ENCODE measurements around the gene PHRF1. TPM values are rescaled to one million over a fixed set of nuclear protein-coding genes. Genes with fewer than 3 reads are reported as not detected.

PHRF1 gene
- total RNA-seq, 1 experiment from 2014 or later: 48.9 TPM

DNA sequence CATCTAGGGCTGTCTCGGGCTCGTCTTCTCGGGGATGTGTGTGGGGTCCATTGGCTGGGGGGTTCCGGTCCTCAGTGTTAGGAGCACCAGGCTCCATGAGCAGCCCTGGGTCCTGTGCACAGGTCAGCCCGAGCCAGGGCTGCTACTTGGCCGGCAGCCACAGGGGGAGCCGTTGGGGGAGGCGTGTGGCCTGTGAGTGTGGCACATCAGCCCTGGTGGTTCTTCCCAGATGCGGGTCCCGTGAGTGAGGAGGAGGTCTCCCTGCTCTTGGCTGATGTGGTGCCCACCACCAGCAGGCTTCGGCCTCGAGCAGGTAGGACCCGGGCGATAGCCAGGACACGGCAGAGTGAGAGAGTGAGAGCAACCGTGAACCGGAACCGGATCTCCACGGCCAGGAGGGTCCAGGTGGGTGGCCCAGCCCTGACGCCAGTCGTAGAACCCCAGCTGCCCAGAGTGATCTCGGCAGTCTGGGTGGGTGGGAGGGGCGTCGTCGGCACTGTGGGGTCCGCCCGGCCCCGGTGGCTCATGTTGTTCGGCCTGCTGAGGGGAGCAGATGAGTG, 21.0 kb downstream of the PHRF1 start:
- no CpG with 5 or more reads among the region's 29 CpGs for WGBS (ENCODE audit: extremely low coverage, insufficient read length, low lambda C conversion rate)
- DNase-seq: peak; percentile 69
- no peak overlapping the region for H3K4me2 ChIP-seq (ENCODE audit: insufficient read depth, insufficient read length, low read length)
- H2BK20ac ChIP-seq (ENCODE audit: low read depth, low read length, poor library complexity, severe bottlenecking): no peak overlapping the region
- no peak overlapping the region for H3K23ac ChIP-seq (ENCODE audit: insufficient read length, low read depth, low read length)
- H2BK12ac ChIP-seq (ENCODE audit: insufficient read length, low read depth, low read length): no peak overlapping the region
- H2AFZ ChIP-seq (ENCODE audit: low read length): no peak overlapping the region
- no peak overlapping the region for H3K18ac ChIP-seq (ENCODE audit: insufficient read length, low read depth, low read length)
- no peak overlapping the region for H3K27ac ChIP-seq (ENCODE audit: insufficient read length, low read depth, low read length)
- no peaks in the 10 kb centered on the region for H3K27me3 ChIP-seq (ENCODE audit: insufficient read depth, low read length)
- no peaks in the 10 kb centered on the region for H3K4me1 ChIP-seq (ENCODE audit: insufficient read depth, low read length)
- no peak overlapping the region for H3K4ac ChIP-seq (ENCODE audit: low read depth, low read length)
- H3K79me1 ChIP-seq (ENCODE audit: insufficient read depth, low read depth, low read length, poor library complexity, severe bottlenecking): no peaks in the 10 kb centered on the region
- H2BK15ac ChIP-seq (ENCODE audit: low read depth, low read length): no peak overlapping the region
- H2AK5ac ChIP-seq (ENCODE audit: insufficient read length, low read length): no peak overlapping the region
- H3K23me2 ChIP-seq (ENCODE audit: insufficient read length, low read depth, low read length, poor library complexity, severe bottlenecking): no peaks in the 10 kb centered on the region
- no peak overlapping the region for H4K8ac ChIP-seq (replicated peaks; ENCODE audit: insufficient read length, low read depth, low read length)
- H4K91ac ChIP-seq (ENCODE audit: insufficient read length, low read depth, low read length): no peak overlapping the region
- TF ChIP-seq, protein P1, sequence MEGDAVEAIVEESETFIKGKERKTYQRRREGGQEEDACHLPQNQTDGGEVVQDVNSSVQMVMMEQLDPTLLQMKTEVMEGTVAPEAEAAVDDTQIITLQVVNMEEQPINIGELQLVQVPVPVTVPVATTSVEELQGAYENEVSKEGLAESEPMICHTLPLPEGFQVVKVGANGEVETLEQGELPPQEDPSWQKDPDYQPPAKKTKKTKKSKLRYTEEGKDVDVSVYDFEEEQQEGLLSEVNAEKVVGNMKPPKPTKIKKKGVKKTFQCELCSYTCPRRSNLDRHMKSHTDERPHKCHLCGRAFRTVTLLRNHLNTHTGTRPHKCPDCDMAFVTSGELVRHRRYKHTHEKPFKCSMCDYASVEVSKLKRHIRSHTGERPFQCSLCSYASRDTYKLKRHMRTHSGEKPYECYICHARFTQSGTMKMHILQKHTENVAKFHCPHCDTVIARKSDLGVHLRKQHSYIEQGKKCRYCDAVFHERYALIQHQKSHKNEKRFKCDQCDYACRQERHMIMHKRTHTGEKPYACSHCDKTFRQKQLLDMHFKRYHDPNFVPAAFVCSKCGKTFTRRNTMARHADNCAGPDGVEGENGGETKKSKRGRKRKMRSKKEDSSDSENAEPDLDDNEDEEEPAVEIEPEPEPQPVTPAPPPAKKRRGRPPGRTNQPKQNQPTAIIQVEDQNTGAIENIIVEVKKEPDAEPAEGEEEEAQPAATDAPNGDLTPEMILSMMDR (conservative IDR thresholded peaks at IDR 0.05): peak; percentile 62
- H3T11ph ChIP-seq (ENCODE audit: low read length): no peak overlapping the region
- no peak overlapping the region for H2BK120ac ChIP-seq (ENCODE audit: low read depth, low read length, poor library complexity, severe bottlenecking)
- H3K4me1 Mint-ChIP-seq: no peaks in the 10 kb centered on the region
- no peaks in the 10 kb centered on the region; a peak in 1 of 5 replicates for H3K9me3 Mint-ChIP-seq
- no peak overlapping the region for H3K56ac ChIP-seq (ENCODE audit: insufficient read length, low read depth, low read length)
- no peak overlapping the region; a peak in 2 of 5 replicates for H3K4me3 Mint-ChIP-seq
- H3K36me3 Mint-ChIP-seq (ENCODE audit: insufficient read depth in 1 of 3, low read depth in 3 of 3): peaks cover 52 to 84% (median 79%) of the 10 kb centered on the region in 3 experiments
- no peaks in the 10 kb centered on the region for H3K79me2 ChIP-seq (ENCODE audit: insufficient read depth, low read length)
- 0 out of 2 replicates have a peak, but pooled peaks cover 2% of the 10 kb centered on the region for H3K27me3 Mint-ChIP-seq (ENCODE audit: low read depth)
- no peak overlapping the region for H4K5ac ChIP-seq (ENCODE audit: insufficient read length, low read depth, low read length)
- H3K14ac ChIP-seq (ENCODE audit: insufficient read depth, low read length): no peak overlapping the region; the same call in 1 of the 2 replicates
- peak overlapping the region; percentile 90 to 93 (median 91); a peak in 5 of 7 replicates for H3K27ac Mint-ChIP-seq
- no peak overlapping the region for H2BK5ac ChIP-seq (ENCODE audit: insufficient read length, low read length)
- H3K9ac ChIP-seq (ENCODE audit: extremely low read depth, insufficient read length, low read length): no peak overlapping the region
- H3K9me3 ChIP-seq (ENCODE audit: control insufficient read depth, low read depth, low read length): no peaks in the 10 kb centered on the region
- H4K20me1 ChIP-seq (ENCODE audit: control insufficient read depth, insufficient read depth, insufficient read length): no peaks in the 10 kb centered on the region
